Measurements from ENCODE around the gene FOXP1.

- TF ChIP-seq CTCF (IDR thresholded peaks at IDR 0.05) (no peak), REST (IDR thresholded peaks at IDR 0.05; ENCODE audit: insufficient read depth in 1 of 2, low read depth in 2 of 2, low read length in 1 of 2) (no peak), POLR2AphosphoS5 (IDR thresholded peaks at IDR 0.05; ENCODE audit: low read depth, low read length) (no peak), SIN3A (IDR thresholded peaks at IDR 0.05; ENCODE audit: borderline replicate concordance, insufficient read depth, low read depth, low read length) (no peak)
Observed at GRCh38 chr3:71250026-71250425, 333.5 kb downstream of the FOXP1 start.

All from Panc1 (cell line).